A549 (cell line): ENCODE data around the gene RPS17. TPM values are rescaled to one million over a fixed set of nuclear protein-coding genes. Genes with fewer than 3 reads are reported as not detected.
"Not testable (repeated sequence)": the region's sequence is repeated elsewhere in the genome, so short reads cannot be mapped to it uniquely, and the experiment has no call there.

Experiments
- ATAC-seq, 2 experiments: fragments of 200-7000 bp in 1 of 2; fragments of >200 bp in 1 of 2; cut with Nextera tagmentation in 1 of 2; cut with Tn5 transposase in 1 of 2; 3 replicates each; pipeline versions ENCODE4 v1.8.0 to v1.9.1; 2018 to 2020; ENCODE audit warnings: mild to moderate bottlenecking in 1 of 2, moderate library complexity in 1 of 2
- CTCF ChIA-PET: fragments of 300-600 bp; sonication (Branson Sonifier 250); formaldehyde crosslinking; extraction: SDS; loops from one replicate; lab custom pipeline; 2021; ENCODE audit warnings: antibody characterized with exemption, inconsistent platforms; lab: Yijun Ruan, JAX
- POLR2A ChIA-PET: fragments of 350-600 bp; formaldehyde crosslinking; extraction: SDS; loops from one replicate; lab custom pipeline; 2021; ENCODE audit warnings: antibody characterized with exemption, inconsistent platforms; lab: Yijun Ruan, JAX
- DNase-seq, 2 experiments: peaks; one replicate each; pipeline versions ENCODE4 v3.0.0 to v3.0.0-alpha.2; 2011 to 2016; ENCODE audit warnings: low read depth in 1 of 2, low spot score in 1 of 2
- FAIRE-seq: peaks from 2 replicates; lab custom pipeline; 2011; peaks lifted over from hg19 to GRCh38; lab: Jason Lieb, UNC
- H3K27ac ChIP-seq, 2 experiments: fragments of >200 bp; sonication (Bioruptor Twin); formaldehyde crosslinking; 3 replicates each; pipeline ENCODE4 v1.5.1; 2016 to 2017
- H3K4me1 ChIP-seq: fragments of >200 bp; sonication (Bioruptor Twin); formaldehyde crosslinking; 3 replicates; pipeline ENCODE4 v1.6.1; 2016
- H3K4me2 ChIP-seq: fragments of >200 bp; sonication (Bioruptor Twin); formaldehyde crosslinking; 3 replicates; pipeline ENCODE4 v1.6.1; 2016
- H3K4me3 ChIP-seq: fragments of >200 bp; sonication (Bioruptor Twin); formaldehyde crosslinking; 3 replicates; pipeline ENCODE4 v1.5.1; 2016
- H3K9me3 ChIP-seq: fragments of >200 bp; sonication (Bioruptor Twin); formaldehyde crosslinking; 3 replicates; pipeline ENCODE4 v1.6.1; 2016
- CEBPB ChIP-seq, 2 experiments: fragments of >200 bp in 1 of 2; sonication (Bioruptor Twin) in 1 of 2; formaldehyde crosslinking in 1 of 2; IDR thresholded peaks; 2 replicates each; pipeline ENCODE4 v1.6.1; 2012 to 2016
- EHF ChIP-seq: fragments of 250-450 bp; sonication (Bioruptor Pico); IDR thresholded peaks from 2 replicates; pipeline ENCODE4 v1.5.0; 2020; ENCODE audit warnings: mild to moderate bottlenecking
- EHMT2 ChIP-seq: fragments of 200-600 bp; sonication (generic); IDR thresholded peaks from 2 replicates; pipeline ENCODE4 v1.6.1; 2016; ENCODE audit warnings: antibody characterized with exemption, low read depth, mild to moderate bottlenecking, moderate library complexity
- ESRRA ChIP-seq: fragments of 150-350 bp; IDR thresholded peaks from 2 replicates; pipeline ENCODE4 v1.6.1; 2014; ENCODE audit warnings: mild to moderate bottlenecking, low read length, borderline replicate concordance
- FOSB ChIP-seq: fragments of 250-450 bp; sonication (Bioruptor Pico); IDR thresholded peaks from 2 replicates; pipeline ENCODE4 v1.5.0; 2020; ENCODE audit warnings: mild to moderate bottlenecking, moderate library complexity
- HDAC2 ChIP-seq: fragments of 200-600 bp; sonication (generic); IDR thresholded peaks from 2 replicates; pipeline ENCODE4 v1.6.1; 2016
- HEYL ChIP-seq: fragments of 250-450 bp; sonication (Bioruptor Pico); IDR thresholded peaks from 2 replicates; pipeline ENCODE4 v1.8.0; 2021; ENCODE audit warnings: mild to moderate bottlenecking, moderate library complexity
- HOXA7 ChIP-seq: fragments of 250-450 bp; sonication (Bioruptor Pico); IDR thresholded peaks from 2 replicates; pipeline ENCODE4 v1.5.0; 2020; ENCODE audit warnings: mild to moderate bottlenecking, moderate library complexity
- HOXB13 ChIP-seq: fragments of 250-450 bp; sonication (Bioruptor Pico); IDR thresholded peaks from 2 replicates; pipeline ENCODE4 v1.5.0; 2020; ENCODE audit warnings: low read depth, mild to moderate bottlenecking, moderate library complexity
- HOXB5 ChIP-seq: fragments of 250-450 bp; sonication (Bioruptor Pico); IDR thresholded peaks from 2 replicates; pipeline ENCODE4 v1.5.0; 2020; ENCODE audit warnings: mild to moderate bottlenecking, moderate library complexity
- JUN ChIP-seq, 2 experiments: fragments of >200 bp; sonication (Bioruptor Twin); formaldehyde crosslinking; IDR thresholded peaks; 2 replicates in 1 of 2; 3 replicates in 1 of 2; pipeline ENCODE4 v1.6.1; 2016 to 2017
- KDM1A ChIP-seq: fragments of 200-600 bp; sonication (generic); IDR thresholded peaks from 2 replicates; pipeline ENCODE4 v1.6.1; 2016; ENCODE audit warnings: low read depth, mild to moderate bottlenecking
- KDM5A ChIP-seq: fragments of 200-600 bp; sonication (generic); IDR thresholded peaks from 2 replicates; pipeline ENCODE4 v1.6.1; 2016; ENCODE audit warnings: antibody characterized with exemption, mild to moderate bottlenecking
- MAFK ChIP-seq: fragments of 450-650 bp; IDR thresholded peaks from 2 replicates; pipeline ENCODE4 v1.6.1; 2014; ENCODE audit not compliant: partially characterized antibody
- MYC ChIP-seq: IDR thresholded peaks from 2 replicates; pipeline ENCODE4 v1.6.1; 2012; ENCODE audit warnings: mild to moderate bottlenecking, inconsistent platforms, low read length, improper control_type of control experiment, borderline replicate concordance
- NFE2L2 ChIP-seq: fragments of 150-350 bp; conservative IDR thresholded peaks from 2 replicates; pipeline ENCODE4 v1.6.1; 2014; ENCODE audit warnings: low read length
- NPAS2 ChIP-seq: fragments of 250-450 bp; sonication (Bioruptor Pico); IDR thresholded peaks from 2 replicates; pipeline ENCODE4 v1.8.0; 2022; ENCODE audit warnings: mild to moderate bottlenecking, moderate library complexity, borderline replicate concordance
- NR3C1 ChIP-seq: fragments of >200 bp; sonication (Bioruptor Twin); formaldehyde crosslinking; IDR thresholded peaks from 3 replicates; pipeline ENCODE4 v1.6.1; 2017
- POLR2A ChIP-seq: IDR thresholded peaks from 2 replicates; pipeline ENCODE4 v1.6.1; 2012; ENCODE audit warnings: mild to moderate bottlenecking, low read length
- RAD21 ChIP-seq, 2 experiments: fragments of >200 bp in 1 of 2; sonication (Bioruptor Twin) in 1 of 2; formaldehyde crosslinking in 1 of 2; IDR thresholded peaks in 1 of 2; conservative IDR thresholded peaks in 1 of 2; 2 replicates in 1 of 2; 3 replicates in 1 of 2; pipeline ENCODE4 v1.6.1; 2012 to 2018; ENCODE audit warnings: inconsistent platforms in 1 of 2
- RCOR1 ChIP-seq: fragments of 150-350 bp; IDR thresholded peaks from 2 replicates; pipeline ENCODE4 v1.6.1; 2014; ENCODE audit warnings: antibody characterized with exemption, low read length, low read depth
- RFX5 ChIP-seq: fragments of 450-650 bp; IDR thresholded peaks from 2 replicates; pipeline ENCODE4 v1.7.1; 2014; ENCODE audit warnings: antibody characterized with exemption, mild to moderate bottlenecking, moderate library complexity
- TFCP2L1 ChIP-seq: fragments of 250-450 bp; sonication (Bioruptor Pico); IDR thresholded peaks from 2 replicates; pipeline ENCODE4 v1.5.0; 2021; ENCODE audit warnings: mild to moderate bottlenecking
- TP53 ChIP-seq: fragments of 250-450 bp; sonication (Bioruptor Pico); IDR thresholded peaks from 2 replicates; pipeline ENCODE4 v1.5.0; 2021; ENCODE audit warnings: mild to moderate bottlenecking, moderate library complexity
- ZFP36 ChIP-seq: fragments of 450-650 bp; IDR thresholded peaks from 2 replicates; pipeline ENCODE4 v1.6.1; 2014; ENCODE audit warnings: borderline replicate concordance; ENCODE audit not compliant: partially characterized antibody
- ZNF302 ChIP-seq: fragments of 250-450 bp; sonication (Bioruptor Pico); IDR thresholded peaks from 2 replicates; pipeline ENCODE4 v1.9.0; 2021; ENCODE audit warnings: inconsistent platforms, mild to moderate bottlenecking, moderate library complexity
- ZSCAN20 ChIP-seq: fragments of 250-450 bp; sonication (Bioruptor Pico); IDR thresholded peaks from 2 replicates; pipeline ENCODE4 v1.8.0; 2022; ENCODE audit warnings: mild to moderate bottlenecking, moderate library complexity
- WGBS: methylation state at CpG from one replicate; pipeline ENCODE4 v1.1.6; 2017; ENCODE audit errors: missing lambda C conversion rate; 5-methylcytosine and 5-hydroxymethylcytosine counted together
- polyA plus RNA-seq, 4 experiments: library from polyadenylated mRNA; depleted of rRNA in 3 of 4; stranded (reverse); fragments of >200 nt; fragmentation: RNase III in 1 of 4; extraction: RNeasy Plus Mini Kit Qiagen cat#74134 plus additional on column Dnase treatment in 1 of 4; gene quantifications; 2 replicates in 3 of 4; 3 replicates in 1 of 4; pipeline ENCODE4 v1.2.3, GENCODE V29; 2011 to 2017
- TF ChIP-seq, protein P1 (sequence below): fragments of >200 bp; sonication (Bioruptor Twin); formaldehyde crosslinking; IDR thresholded peaks from 3 replicates; pipeline ENCODE4 v1.5.1; 2016
- TF ChIP-seq, protein P2 (sequence below): fragments of 150-350 bp; IDR thresholded peaks from 2 replicates; pipeline ENCODE4 v1.6.1; 2014; ENCODE audit warnings: low read depth, mild to moderate bottlenecking, low read length
- TF ChIP-seq, protein P3 (sequence below): fragments of >200 bp; sonication (Bioruptor Twin); formaldehyde crosslinking; IDR thresholded peaks from 3 replicates; pipeline ENCODE4 v1.6.1; 2016
- TF ChIP-seq, protein P4 (sequence below): IDR thresholded peaks from 2 replicates; pipeline ENCODE4 v1.6.1; 2012
- TF ChIP-seq, protein P5 (sequence below): fragments of 250-450 bp; sonication (Bioruptor Pico); IDR thresholded peaks from 2 replicates; pipeline ENCODE4 v1.5.0; 2020; ENCODE audit warnings: low read depth, mild to moderate bottlenecking, moderate library complexity
- TF ChIP-seq, protein P6 (sequence below): fragments of >200 bp; sonication (Bioruptor Twin); formaldehyde crosslinking; IDR thresholded peaks from 2 replicates; pipeline ENCODE4 v1.6.1; 2016

RPS17 gene
- polyA plus RNA-seq, 2 of the 4 experiments (the other 2 are of a cell fraction) = 6,127 to 8,061 TPM

DNA sequence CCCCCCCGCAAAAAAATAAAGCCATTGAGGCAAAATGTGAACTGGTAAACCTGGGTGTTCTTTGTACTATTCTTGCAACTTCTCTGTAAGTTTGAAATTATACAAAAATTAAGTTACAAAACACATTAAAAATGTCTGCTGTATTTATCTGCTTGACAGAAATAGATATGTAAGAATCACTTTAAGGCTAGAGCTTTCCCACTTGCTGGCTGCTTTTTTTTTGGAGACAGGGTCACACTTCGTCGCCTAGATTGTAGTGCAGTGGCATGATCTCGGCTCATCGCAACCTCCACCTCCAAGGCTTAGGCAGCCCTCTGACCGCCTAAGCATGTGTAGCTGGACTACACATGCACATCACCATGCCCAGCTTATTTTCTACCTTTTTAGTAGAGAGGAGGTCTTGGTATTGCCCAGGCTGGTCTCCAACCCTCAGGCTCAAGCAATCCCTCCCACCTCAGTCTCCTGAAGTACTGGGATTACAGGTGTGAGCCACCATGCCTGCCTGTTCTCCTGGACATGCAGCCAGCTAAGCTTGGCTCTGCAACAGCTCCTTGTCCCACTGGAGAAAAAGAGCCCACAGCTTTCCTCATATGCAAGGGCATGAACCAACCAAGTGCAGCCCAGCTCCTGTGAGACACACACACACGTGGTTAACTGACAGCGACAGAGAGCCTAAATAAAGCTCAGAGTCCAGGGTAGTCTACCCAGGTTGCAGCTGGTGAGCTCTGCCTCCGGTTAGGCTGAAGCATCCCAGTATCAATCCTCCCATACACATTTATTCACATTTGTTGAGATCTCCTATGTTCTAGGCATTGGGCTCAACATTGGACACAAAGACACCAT is 4.5 kb downstream of the RPS17 start (continued):
- TF ChIP-seq EHMT2 = no peak
- no peak for TF ChIP-seq MYC
- TF ChIP-seq, protein P1, sequence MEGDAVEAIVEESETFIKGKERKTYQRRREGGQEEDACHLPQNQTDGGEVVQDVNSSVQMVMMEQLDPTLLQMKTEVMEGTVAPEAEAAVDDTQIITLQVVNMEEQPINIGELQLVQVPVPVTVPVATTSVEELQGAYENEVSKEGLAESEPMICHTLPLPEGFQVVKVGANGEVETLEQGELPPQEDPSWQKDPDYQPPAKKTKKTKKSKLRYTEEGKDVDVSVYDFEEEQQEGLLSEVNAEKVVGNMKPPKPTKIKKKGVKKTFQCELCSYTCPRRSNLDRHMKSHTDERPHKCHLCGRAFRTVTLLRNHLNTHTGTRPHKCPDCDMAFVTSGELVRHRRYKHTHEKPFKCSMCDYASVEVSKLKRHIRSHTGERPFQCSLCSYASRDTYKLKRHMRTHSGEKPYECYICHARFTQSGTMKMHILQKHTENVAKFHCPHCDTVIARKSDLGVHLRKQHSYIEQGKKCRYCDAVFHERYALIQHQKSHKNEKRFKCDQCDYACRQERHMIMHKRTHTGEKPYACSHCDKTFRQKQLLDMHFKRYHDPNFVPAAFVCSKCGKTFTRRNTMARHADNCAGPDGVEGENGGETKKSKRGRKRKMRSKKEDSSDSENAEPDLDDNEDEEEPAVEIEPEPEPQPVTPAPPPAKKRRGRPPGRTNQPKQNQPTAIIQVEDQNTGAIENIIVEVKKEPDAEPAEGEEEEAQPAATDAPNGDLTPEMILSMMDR = no peak
- TF ChIP-seq ESRRA = no peak
- peak; percentile 96 for TF ChIP-seq HOXA7 (CRISPR knock-in tag)
- peak; percentile 84 for TF ChIP-seq TFCP2L1
- TF ChIP-seq, protein P2, sequence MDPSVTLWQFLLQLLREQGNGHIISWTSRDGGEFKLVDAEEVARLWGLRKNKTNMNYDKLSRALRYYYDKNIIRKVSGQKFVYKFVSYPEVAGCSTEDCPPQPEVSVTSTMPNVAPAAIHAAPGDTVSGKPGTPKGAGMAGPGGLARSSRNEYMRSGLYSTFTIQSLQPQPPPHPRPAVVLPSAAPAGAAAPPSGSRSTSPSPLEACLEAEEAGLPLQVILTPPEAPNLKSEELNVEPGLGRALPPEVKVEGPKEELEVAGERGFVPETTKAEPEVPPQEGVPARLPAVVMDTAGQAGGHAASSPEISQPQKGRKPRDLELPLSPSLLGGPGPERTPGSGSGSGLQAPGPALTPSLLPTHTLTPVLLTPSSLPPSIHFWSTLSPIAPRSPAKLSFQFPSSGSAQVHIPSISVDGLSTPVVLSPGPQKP = no peak
- peak; percentile 93 for TF ChIP-seq TP53
- TF ChIP-seq ZSCAN20 (CRISPR knock-in tag) = no peak
- no peak for TF ChIP-seq CEBPB (IDR thresholded peaks at IDR 0.05)
- no peak for TF ChIP-seq MAFK
- TF ChIP-seq, protein P3, sequence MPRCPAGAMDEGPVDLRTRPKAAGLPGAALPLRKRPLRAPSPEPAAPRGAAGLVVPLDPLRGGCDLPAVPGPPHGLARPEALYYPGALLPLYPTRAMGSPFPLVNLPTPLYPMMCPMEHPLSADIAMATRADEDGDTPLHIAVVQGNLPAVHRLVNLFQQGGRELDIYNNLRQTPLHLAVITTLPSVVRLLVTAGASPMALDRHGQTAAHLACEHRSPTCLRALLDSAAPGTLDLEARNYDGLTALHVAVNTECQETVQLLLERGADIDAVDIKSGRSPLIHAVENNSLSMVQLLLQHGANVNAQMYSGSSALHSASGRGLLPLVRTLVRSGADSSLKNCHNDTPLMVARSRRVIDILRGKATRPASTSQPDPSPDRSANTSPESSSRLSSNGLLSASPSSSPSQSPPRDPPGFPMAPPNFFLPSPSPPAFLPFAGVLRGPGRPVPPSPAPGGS = 0 out of 3 replicates have a peak, but pooled peaks have one; percentile 32
- TF ChIP-seq, protein P4, sequence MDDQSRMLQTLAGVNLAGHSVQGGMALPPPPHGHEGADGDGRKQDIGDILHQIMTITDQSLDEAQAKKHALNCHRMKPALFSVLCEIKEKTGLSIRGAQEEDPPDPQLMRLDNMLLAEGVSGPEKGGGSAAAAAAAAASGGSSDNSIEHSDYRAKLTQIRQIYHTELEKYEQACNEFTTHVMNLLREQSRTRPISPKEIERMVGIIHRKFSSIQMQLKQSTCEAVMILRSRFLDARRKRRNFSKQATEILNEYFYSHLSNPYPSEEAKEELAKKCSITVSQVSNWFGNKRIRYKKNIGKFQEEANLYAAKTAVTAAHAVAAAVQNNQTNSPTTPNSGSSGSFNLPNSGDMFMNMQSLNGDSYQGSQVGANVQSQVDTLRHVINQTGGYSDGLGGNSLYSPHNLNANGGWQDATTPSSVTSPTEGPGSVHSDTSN = 0 out of 2 replicates have a peak, but pooled peaks have one; percentile 56
- TF ChIP-seq HDAC2 = no peak
- no peak for TF ChIP-seq NR3C1
- TF ChIP-seq KDM5A = no peak
- TF ChIP-seq RCOR1 = no peak
- TF ChIP-seq EHF (CRISPR knock-in tag) = peak; percentile 27; the same call in 1 of the 2 replicates
- no peak for TF ChIP-seq NPAS2
- TF ChIP-seq, protein P5, sequence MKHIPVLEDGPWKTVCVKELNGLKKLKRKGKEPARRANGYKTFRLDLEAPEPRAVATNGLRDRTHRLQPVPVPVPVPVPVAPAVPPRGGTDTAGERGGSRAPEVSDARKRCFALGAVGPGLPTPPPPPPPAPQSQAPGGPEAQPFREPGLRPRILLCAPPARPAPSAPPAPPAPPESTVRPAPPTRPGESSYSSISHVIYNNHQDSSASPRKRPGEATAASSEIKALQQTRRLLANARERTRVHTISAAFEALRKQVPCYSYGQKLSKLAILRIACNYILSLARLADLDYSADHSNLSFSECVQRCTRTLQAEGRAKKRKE = no peak
- no peak for TF ChIP-seq ZFP36
- TF ChIP-seq, protein P6, sequence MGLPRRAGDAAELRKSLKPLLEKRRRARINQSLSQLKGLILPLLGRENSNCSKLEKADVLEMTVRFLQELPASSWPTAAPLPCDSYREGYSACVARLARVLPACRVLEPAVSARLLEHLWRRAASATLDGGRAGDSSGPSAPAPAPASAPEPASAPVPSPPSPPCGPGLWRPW = no peak
- peak in 1 of 2 experiments; percentile 54; a peak in 2 of 5 replicates for TF ChIP-seq JUN (IDR thresholded peaks at IDR 0.05)
- no peak for TF ChIP-seq HOXB5 (CRISPR knock-in tag)
- TF ChIP-seq RAD21 (conservative IDR thresholded peaks at IDR 0.05 in 1 of 2, IDR thresholded peaks at IDR 0.05 in 1 of 2) = no peak
- no peak for TF ChIP-seq RFX5
- TF ChIP-seq NFE2L2 = no peak
- no peak for TF ChIP-seq HEYL (CRISPR knock-in tag)
- TF ChIP-seq POLR2A = no peak
- no peak for TF ChIP-seq KDM1A
- peak; percentile 96 for TF ChIP-seq FOSB (CRISPR knock-in tag)
- no peak for TF ChIP-seq ZNF302 (CRISPR knock-in tag)
- no peak for TF ChIP-seq HOXB13

DNA sequence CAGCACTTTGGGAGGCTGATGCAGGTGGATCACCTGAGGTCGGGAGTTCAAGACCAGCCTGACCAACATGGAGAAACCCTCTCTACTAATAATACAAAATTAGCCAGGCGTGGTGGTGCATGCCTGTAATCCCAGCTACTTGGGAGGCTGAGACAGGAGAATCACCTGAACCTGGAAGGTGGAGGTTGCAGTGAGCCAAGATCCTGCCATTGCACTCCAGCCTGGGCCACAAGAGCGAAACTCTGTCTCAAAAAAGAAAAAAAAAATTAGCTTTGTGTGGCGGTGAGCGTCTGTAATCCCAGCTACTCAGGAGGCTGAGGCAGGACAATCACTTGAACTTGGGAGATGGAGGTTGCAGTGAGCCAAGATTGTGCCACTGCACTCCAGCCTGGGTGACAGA is 5.1 kb downstream of the RPS17 start:
- DNase-seq, ATAC-seq, H3K9me3 ChIP-seq, POLR2A ChIA-PET, H3K4me3 ChIP-seq, FAIRE-seq, H3K27ac ChIP-seq, H3K4me2 ChIP-seq: not testable (repeated sequence)
- 93% methylated on average over 5 of the region's 5 CpGs for WGBS
- peaks cover 29% of the 10 kb centered on the region for H3K4me1 ChIP-seq
- CTCF ChIA-PET = interaction anchor here (0.6 to 2.0 kb wide), 3 partner anchors 14 to 476 kb away, joined by 3 to 12 read pairs (median 6); partner anchors contain the start of gene C15orf40
